Activated CD4-positive, alpha-beta T cell treated with anti-CD3 and anti-CD28 coated beads, Interleukin-2, amount 50 U/mL, for 16 hours (primary cell): ENCODE data around the gene C19orf44.
"Not testable (repeated sequence)": the region's sequence is repeated elsewhere in the genome, so short reads cannot be mapped to it uniquely, and the experiment has no call there.

ENCODE experiments used
- DNase-seq: peaks from one replicate; pipeline ENCODE4 v3.0.0-alpha.2; 2020

The C19orf44 gene

DNA sequence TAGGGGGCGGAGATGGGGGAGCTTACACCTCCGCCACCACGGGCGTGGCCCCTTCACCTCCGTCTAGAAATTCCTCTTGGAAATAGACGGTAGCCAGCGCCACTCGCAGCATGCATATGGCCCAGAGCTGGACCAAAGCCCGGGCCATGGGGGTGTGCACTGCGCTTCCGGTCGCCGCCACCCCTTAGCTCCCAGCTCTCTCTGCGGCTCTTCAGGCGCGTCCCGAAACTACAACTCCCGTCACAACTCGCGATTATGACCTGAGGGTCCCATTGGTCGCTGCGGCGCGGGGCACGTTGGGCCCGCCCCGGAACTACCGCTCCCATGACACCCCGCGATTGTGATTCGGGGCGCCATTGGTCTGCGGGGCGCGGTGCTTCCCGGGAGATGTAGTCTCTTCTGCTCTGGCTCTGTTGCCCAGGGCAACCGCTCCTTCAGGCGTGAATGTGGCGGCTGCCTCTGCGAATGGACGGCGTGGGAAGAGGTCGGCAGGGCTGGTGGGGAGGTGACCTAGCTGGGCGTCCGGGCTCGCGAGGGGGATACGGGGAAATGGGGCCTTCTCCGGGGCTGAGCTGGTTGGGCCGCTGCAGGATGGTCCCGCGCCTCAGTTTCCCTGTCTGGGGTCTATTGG lies at the start of gene C19orf44, which contains the start of gene CALR3:
TSS of gene C19orf44 (plus strand) at position 413 of the 631 bp plus-strand sequence. CDS start 4,399 bp downstream, outside the sequence.
TSS of gene CALR3 (minus strand) at position 186 of the 631 bp plus-strand sequence. CDS start at position 148, 38 bp downstream.
- DNase-seq = peak; percentile 99

DNA sequence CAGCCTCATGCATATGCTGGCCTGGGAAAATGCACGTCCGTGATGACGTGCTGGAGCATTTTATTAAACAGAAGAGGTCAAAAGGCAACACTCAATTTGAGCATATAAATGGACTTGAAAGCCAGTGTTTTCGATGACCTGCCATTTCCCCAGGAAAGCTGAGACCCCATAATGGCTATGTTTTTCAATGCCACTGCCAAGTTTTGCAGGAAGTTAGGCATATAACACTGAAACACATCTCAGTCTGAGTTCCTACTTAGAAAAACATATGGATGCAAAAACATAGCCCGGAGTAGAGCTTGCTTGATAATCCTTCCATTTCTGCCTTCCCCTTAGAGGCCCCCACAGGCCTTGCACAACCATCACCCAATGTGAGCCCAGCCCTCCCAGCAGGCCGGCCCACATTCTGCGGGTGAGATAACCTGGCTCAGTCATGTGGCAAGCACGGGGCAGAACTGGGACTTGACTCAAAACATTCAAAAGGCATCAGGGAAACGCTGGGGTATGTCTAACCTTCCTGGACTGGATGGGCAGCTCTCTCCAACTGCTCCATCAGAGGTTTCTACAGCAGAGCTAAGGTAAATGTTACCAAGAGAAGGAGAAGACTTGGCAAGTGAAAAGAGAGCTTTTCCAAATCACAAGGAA lies 49.3 kb upstream of the C19orf44 start:
- peak; percentile 70 for DNase-seq

DNA sequence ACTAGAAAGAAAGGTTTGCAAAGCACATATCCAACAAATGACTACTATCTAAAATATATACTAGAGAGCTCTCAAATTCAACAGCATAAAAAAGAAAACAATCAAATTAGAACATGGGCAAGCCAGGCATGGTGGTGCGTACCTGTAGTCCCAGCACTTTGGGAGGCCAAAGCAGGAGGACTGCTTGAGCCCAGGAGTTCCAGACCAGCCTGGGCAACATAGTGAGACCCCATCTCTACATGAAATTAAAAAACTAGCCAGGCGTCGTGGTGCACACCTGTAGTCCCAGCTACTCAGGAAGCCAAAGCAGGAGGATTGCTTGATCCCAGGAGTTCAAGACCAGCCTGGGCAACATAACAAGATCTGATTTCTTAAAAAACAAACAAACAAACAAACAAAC lies 47.3 kb upstream of the C19orf44 start:
- DNase-seq = not testable (repeated sequence)

DNA sequence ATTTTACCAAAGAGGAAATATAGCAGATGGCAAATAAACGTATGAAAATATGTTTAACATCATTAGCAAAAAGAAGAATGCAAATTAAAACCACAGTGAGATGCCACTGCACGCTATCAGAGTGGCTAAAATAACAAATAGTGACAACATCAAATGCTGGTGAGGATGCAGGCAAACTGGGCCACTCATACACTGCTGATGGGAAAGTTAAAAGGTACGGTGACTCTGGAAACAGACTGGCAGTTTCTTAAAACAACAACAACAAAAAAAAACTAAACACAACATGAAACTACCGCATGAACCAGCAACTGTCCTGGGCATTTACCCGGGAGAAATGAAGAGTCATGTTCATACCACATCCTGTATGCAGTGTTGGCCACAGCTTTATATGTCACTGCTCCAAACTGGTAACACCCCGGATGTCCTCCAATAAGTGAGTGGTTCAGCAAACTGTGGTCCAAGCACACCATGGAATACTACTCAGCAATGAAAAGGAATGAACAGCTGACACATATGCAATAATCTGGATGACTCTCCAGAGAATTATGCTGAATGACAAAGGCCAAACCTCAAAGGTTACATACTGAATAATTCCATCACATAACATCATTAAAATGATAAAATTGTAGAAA lies 46.7 kb upstream of the C19orf44 start:
- peak; percentile 86 for DNase-seq

DNA sequence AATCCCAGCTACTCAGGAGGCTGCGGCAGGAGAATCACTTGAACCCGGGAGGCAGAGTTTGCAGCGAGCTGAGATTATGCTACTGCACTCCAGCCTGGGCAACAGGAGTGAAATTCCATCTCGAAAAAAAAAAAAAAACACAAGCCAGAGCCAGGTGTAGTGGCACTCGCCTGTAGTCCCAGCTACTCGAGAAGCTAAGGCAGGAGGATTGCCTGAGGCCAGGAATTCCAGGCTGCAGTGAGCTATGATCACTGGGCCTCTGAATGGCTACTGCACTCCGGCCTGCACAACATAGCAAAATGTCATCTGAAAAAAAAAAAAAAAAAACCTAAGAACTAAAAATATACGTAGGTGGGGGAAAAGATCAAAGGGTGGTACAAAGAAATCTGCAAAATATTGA lies 43.9 kb upstream of the C19orf44 start:
- DNase-seq = no peak

DNA sequence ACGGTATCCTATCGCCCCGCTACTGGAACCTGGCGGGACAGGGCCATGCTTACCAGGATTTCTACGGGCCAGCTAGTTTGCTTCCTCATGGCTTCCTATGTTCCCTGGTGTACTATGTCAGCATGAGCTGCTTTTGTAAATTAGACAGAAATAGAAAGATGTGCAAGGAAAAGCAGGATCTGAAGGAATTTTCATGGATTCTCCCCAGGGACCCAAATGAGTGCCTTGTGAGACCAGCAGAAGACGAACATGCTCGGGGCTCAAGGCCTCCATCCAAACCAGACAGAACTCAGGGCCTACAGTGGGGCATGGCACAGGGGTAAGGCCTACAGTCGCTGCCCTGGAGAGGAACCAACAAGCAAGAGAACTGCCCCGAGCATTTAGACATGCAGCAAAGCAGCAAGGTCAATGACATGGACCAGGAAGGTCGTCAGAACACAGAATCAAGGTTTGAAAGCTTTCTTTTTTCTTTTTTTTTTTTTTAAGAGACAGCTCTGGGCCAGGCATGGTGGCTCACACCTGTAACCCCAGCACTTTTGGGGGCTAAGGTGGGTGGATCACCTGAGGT lies 41.8 kb upstream of the C19orf44 start:
- DNase-seq = no peak

DNA sequence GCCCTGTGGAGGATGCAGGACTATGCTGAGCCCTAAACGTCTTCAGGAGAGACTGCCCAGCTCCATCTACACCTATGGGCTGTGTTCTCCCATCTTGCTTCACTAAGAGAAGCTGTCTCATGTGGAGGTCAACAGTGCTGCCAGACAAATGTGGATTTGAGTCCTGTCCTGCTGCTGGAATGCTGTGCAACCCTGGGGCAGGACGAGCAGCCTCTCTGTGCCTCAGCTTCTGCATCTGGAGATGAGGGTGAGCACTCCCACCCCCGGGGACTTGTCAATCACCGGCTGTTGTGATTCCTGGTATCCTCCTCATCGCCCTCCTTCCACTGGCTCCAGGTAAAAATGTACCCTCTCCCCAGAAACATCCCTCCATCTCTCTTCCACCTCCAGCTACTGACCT lies 40.7 kb upstream of the C19orf44 start:
- no peak for DNase-seq

DNA sequence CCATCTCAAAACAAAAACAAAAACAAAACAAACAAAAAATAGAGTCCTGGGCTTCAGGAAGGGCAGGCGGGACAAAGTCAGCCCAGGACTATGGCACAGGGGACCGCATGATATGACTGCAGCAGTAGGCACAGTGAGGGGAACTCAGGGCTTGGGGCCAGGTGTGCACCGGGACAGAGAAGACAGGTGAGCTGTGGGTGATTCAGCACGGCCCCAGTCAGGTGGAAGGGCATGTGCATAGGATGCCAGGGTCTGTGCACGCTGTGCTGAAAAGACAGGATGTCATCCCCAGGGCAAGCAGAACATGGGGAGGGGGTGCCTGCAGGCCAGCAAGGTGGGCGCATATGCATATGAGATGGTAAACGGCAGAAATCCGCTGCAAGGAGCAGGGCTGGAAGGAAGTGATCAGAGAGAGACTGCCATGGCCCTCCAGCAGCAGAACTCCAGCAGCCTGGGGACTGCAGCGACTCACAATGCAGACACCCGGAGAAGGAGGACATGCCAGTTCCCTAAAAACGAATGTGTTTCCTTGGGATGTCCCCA lies 39.5 kb upstream of the C19orf44 start:
- DNase-seq = no peak

DNA sequence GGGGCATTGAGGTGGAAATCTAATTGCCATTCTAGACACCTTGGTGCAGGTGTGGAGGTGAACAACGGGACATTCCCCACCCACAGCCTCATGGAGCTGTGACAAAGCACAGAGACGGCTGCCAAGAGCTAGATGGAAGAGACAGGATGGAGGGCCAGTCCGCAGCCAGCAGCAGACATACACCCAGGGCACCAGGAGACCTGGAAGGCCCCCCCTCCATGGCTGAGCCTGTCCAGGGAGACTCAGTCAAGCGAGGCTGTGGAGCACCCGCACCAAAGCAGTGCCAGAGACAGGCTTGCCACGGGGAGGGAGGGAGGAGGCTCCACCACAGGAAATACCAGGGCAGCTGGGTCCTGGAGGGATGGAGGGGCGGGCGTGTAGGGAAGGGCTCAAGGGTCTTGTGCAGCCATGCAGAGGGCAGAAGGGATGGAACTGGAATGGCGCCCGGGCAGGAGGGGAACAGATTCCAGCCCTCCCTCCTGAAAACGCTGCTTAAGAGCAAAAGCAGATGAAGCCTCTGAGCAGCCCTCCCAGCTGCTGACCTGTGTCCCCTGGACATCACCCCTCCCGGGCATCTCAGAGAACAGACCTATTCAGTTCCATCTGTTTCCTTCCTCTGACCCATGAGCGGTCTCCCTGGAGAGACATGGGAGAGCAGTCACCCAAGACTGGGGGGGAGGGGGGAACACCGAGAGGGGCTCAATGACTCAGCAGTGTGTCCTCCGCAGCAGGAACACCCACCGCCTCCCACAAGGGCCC lies 38.8 kb upstream of the C19orf44 start:
- no peak for DNase-seq

DNA sequence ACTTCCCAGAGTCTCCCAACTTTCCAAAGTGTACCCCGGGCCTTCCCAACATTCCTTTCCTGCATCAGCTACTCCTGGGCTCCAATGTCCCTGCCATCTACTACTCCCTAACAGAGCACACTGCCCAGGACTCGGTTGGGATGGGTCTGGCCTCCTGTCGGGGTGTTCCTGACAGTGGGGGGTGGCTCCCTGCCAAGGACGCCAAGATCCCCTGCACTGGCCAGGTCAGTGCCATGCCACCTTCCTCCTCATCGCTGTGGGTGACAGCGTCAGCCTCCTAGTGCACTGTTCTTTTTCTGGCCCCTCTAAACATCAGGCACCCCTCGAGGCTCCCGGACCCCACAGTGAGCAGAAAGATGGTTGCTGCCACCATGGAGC lies 38.3 kb upstream of the C19orf44 start:
- no peak for DNase-seq

DNA sequence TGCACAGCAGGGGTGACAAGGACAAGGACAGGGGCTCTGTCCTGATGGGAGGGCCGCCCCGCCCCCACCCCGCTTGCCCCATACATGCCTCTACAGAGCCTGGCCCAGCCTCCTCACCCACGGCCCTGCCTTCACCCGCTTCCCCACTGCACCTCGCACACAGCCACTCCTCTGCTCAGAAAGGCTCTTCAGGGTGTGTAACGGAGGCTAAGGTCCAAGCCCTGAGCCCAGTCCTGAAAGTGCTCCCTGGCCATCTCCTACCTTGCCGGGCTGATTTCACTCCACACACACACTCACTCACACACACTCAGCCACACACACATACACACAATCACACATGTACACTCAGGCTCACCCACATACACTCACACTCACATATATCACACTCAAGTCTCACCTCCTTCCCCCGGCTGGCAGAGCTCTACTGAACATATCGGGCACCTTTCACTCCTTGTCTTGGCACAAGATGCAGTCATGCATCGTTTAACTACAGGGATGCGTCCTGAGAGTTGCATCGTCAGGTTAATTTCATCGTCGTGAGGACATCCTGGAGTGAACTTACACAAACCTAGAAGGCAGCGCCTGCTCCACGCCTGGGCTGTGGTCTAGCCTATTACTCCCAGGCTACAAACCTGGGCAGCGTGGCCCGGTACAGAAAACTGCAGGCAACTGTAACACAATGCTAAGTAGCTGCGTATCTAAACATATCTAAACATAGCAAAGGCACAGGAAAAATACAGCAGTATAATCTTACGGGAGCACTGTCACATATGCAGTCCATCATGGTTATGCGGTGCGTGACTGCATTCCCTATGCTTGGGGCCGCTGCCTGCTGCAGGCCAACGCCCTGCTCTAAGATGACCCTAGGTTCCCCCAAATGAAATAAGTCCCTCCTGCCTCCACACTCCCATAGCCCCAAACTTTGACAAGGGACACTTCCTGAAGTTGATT lies 37.5 kb upstream of the C19orf44 start:
- DNase-seq = no peak

DNA sequence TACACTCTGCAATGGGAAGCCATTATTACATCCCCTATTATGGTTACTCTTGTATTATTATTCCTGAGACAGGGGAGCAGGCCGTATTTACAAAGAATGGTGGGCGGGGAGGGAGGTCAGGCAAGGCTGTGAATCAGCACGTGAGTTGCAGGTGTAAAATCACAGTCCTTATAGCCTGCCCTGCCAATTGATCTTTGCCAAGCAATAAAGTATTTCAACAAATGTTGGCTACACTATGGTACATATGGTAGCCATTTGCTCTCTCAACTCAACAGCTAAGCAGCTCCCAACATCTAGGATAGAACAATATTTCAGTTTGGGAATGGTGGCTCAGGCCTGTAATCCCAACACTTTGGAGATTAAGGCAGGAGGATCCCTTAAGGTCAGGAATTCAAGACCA lies 36.5 kb upstream of the C19orf44 start:
- DNase-seq = no peak

DNA sequence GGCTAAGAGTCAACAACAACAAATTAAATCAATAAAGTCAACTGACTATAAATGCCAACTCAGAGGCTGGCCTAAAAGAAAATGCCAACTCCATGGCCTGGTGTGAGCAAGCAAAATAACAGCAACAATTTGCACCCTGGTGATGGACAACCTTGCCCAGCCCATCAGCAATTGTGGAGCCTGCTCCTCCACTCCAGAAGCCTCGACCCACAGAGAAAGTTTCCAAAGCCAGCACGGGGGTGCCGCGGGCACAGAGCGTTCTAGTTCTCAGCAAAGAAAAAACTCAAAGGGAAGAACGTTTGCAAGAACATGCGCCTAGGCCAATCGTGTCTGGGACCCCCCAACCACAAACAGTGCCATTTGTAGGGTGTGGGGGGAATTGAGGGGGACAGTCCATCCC lies 35.7 kb upstream of the C19orf44 start:
- no peak for DNase-seq

DNA sequence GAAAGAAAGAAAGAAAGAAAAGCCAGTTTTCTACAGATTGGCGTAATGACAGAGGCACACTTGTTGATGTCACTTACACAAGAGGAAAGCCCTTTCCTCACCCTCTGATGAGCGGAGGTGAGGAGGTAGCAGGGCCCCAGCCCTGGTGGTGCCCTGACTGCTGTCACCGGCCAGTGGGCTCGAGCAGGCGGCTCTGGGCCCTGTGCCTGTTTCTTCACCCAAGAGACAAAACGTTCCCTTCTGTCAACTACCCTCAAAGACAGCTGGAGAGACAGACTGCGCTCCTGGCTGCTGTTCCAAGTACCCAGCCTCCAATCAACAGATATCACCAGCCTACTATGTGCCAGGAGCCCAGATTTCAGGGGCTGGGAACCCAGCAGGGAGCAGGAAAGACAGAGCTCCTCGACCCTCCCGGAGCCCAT lies 34.6 kb upstream of the C19orf44 start:
- DNase-seq = no peak

DNA sequence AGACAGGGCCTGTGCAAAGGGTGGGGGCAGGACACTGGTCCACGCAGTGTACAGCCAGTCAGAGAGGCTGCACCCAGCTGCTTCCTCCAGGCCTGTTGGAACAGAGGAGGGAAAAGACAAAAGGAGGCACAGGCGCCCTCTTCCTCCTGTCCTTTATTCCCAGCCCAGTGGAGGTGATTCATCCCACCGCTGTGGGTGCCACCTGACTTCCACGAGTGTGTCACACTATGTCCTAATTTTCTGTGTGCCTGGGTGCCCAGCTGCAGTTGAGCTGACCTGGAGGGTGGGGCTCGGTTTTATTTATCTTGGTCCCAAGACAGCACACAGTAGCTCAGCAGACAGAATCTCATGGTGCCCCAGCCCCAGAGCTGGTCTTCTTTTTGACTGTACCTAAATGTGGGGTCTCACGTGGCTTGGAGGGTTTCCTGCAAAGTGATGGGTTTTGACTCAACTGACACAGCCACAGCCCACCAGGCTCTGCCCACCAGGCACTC lies 33.4 kb upstream of the C19orf44 start:
- no peak for DNase-seq

DNA sequence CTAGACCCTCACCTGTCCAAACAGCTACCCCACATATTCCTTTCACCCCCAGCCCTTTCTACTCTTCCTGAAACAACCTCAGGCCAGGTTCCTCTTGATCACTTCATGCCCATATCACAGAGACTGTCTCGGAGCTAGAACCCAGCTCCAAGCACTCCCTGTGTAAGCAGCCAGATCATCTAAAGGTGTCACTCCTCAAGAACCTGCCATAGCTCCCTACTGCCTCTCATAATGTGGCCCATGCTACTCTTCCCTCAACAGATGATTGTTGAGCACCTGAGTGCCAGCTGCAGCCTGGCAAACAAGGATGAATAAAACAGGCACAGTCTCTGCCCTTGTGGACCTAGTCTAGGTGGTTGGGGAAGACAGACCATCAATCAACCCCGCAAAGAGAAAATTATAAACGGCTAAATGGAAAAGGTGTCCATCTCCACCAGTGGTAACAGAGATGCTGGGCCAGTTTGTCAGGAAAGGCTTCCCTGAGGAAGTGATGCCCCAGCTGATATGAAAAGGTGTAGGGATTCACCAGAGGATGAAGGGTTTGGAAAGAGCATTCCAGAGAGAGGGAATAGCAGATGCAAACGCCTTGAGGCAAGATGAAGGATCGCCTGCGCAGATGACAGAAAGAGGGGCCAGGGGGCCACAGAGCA lies 32.7 kb upstream of the C19orf44 start:
- DNase-seq = no peak

DNA sequence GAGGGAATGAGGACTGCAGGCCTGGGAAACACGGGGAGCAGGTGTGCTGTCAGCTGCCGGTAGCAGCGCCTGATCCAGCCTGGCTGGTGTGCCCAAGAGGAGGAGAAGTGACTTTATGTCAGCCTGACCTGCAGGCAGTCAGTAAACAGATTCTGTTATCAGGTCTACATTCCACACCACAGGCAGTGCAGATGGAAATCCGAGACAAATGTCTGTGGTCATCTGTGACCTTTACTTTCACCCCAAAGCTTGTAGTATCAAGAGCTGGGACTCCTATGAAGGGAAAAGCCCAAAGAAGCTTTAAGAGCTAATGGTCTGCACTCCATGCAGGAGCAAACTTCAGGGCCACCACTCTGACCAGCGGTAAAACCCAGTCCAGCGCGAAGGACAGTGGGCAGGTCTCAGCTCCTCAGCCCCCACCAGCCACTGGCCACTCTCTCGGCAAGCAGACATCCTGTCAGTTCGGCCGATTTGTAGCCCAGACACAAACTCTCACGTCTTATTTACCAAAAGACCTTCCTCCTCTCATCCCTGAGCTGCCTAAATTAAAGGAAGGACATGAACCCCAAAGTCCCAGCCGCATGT lies 32.1 kb upstream of the C19orf44 start:
- no peak for DNase-seq

DNA sequence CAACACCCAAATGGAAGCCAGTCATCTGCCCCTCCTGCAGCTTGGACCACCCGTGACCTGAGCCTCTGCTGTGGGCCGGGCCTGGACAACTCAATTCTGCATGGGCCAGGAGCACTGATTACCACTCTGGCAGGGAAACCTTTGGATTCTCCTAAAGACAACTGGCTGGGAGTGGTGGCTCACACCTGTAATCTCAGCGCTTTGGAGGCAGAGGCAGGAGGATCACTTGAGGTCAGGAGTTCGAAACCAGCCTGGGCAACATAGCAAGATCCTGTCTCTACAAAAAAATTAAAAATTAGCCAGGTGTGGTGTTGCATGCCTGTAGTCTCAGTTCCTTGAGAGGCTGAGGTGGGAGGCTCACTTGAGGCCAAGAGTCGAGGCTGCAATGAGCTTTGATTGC lies 31.0 kb upstream of the C19orf44 start:
- DNase-seq = no peak

DNA sequence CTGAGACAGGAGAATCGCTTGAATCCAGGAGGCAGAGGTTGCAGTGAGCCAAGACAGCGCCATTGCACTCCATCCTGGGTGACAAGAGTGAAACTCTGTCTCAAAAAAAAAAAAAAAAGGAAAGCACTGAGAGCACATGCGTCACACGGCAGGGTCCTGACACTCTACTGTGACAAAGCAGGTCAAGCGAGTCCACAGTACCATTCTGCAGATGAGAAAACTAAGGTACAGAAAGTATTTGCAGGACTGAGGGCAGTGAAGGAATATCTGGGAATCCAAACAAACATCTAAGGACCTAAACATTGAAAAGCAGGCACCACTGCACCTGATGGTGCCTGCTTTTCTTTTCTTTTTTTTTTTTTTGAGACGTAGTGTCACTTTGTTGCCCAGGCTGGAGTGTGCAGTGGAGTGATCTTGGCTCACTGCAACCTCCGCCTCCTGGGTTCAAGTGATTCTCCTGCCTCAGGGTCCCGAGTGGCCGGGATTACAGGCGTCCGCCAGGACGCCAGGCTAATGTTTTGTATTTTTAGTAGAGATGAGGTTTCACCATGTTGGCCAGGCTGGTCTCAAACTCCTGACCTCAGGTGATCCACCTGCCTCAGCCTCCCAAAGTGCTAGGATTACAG lies 29.3 kb upstream of the C19orf44 start:
- not testable (repeated sequence) for DNase-seq

DNA sequence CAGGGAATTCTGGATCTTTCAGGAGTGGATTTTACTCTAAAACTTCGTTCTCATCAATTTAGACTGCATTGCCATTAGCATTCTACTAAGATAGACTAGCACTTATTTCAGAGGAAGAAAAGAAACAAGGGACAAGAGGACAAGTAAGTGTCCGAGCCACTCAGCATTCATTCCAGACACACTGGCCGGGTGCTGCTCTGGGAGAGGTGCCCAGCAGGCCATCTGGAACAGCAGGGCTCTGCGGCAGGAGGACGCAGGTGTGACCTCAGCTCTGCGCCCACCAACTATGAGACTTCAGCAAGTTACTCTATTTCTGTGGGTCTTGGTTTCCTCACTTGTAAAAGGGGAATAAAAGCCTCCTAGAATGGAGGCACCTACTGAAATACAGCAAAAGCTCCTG lies 28.6 kb upstream of the C19orf44 start:
- DNase-seq = no peak
